Renal cortical epithelial cell (primary cell): ENCODE measurements around the gene RTN4RL2. TPM values are rescaled to one million over a fixed set of nuclear protein-coding genes. Genes with fewer than 3 reads are reported as not detected.

Experiments used
- DNase-seq: peaks from one replicate; pipeline ENCODE4 v3.0.0-alpha.2; 2011; ENCODE audit warnings: low read depth
- total RNA-seq: library from RNA; depleted of rRNA; stranded (reverse); fragments of >200 nt; gene quantifications from 2 replicates; pipeline ENCODE4 v1.2.3, GENCODE V29; 2014

The RTN4RL2 gene
- total RNA-seq, 1 donor from 2014 or later: 0.05 TPM

DNA sequence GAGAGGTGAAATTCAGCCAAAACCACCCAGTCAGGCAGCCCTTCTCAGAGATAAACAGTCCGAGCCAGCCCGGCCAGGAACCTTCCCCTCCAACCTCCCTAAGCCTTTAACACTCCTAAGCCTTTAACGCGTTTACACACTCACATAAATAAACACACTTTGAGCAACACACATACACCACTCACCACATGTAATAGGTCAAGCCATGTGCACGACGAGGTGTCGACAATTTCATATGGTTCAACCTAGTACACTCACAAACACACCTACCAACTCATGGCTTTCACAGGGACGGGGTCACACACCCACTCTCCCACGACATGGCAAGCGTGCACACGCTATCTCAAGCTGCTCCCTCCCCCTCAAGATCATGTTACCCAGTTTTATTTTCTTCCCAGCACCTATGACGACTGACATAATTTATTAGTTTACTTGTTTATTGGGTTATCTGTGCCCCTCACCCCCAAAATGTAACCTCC lies 39.7 kb downstream of the RTN4RL2 start:
- no peak for DNase-seq

DNA sequence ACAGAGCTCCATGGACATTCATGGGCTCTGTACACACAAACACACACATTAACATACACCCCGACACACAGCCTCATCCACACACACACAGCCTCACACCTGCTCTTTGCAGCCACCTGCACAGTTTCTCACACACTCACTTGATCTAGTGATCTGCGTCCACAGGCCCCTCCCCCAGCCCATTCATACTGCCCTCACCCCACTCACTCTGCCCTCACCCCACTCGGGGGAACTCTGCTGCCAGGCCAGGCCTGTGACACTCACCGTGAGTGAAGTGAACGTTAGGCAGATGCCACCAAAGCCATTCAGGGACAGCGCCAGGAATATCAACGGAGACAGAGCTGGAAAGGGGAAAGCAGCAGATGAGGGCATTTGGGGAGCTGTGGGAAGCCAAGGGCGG lies 40.2 kb downstream of the RTN4RL2 start:
- no peak for DNase-seq

DNA sequence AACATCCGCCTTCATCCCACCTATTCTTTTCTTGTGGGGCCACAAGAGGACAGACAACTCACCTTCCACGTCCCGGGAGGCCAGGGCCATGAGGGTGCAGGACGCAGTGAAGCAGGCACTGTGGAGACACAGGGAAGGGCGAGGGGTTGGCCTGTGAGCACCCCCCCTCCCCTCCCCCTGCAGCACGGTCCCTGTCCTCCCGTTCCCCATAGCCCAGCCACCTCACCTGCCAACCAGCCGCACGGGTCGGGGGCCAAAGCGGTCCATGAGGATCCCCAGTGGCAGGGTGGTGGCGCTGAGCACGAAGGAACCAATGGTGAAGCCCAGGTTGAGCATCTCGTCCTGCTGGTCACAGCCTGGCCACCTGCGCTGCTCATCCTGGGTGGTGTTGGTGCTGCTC lies 40.6 kb downstream of the RTN4RL2 start:
- DNase-seq: no peak

DNA sequence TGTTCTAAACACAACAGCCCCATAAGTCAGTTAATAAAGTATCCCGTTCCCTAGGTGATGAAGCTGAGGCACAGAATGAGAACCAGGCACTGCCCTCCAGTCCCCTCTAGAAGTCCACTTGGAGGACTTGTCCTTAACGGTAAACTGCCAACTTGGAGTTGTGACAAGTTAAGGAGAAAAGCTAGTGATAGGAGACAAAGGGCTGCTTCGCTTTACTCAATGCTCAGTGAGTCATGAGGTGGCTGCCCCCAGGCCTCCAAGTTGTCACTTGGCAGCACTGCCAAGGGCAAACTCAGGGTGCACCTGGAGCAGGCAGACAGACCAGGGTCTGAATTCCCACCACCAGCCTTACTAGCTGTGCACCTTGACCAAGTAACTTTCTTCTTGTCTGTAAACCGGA lies 41.6 kb downstream of the RTN4RL2 start:
- no peak for DNase-seq

DNA sequence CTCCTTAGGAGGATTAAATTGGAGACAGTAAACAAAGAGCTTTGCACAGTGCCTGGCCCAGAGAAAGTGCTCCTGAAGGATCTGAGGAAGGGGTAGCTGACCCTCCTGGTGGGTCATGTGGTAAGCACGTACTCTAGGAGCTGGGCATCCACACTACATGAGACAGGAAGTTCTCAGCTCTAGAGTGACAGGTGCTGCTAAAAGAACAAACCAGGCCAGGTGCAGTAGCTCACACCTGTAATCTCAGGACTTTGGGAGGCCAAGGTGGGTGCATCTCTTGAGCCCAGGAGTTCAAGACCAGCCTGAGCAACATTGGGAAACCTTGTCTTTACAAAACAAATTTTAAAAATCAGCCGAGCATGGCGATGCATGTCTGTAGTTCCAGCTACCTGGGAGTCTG lies 42.0 kb downstream of the RTN4RL2 start:
- DNase-seq: no peak

DNA sequence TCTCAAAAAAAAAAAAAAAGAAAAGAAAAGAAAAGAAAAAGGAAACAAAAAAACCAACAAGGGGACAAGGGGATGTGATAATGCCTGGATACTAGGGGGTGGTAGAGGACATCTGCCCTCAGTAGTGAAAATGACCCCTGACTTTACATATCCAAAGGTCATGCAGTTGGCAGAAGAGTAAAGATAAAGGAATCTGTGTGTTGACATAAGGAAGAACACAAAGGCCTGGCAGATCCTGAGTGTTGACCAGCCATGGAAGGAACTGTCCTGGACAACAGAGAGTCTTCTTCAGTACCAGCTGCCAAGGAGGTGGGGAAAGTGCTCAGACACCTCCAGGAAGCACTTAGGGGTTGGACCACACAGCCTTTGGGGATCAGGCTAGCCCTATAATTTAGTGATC lies 42.5 kb downstream of the RTN4RL2 start:
- DNase-seq: no peak

DNA sequence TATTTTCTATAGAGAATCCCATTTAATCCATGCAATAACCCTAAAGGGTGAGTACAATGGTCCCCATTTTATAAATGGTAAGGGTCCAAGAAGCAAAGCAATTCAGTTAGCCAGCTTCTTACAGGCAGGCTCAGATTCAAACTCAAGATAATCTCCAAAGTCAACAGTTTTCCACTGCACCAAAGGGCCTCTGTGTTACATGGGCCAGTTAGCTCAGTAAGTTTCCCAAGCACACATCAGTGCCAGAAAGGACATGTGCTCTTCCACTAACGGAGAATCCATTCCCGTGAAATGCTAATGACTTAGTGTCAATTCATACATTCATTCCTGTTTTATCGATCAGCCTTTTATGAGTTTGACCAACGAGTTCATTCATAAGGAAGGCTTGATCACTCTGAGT lies 44.2 kb downstream of the RTN4RL2 start:
- DNase-seq: no peak

DNA sequence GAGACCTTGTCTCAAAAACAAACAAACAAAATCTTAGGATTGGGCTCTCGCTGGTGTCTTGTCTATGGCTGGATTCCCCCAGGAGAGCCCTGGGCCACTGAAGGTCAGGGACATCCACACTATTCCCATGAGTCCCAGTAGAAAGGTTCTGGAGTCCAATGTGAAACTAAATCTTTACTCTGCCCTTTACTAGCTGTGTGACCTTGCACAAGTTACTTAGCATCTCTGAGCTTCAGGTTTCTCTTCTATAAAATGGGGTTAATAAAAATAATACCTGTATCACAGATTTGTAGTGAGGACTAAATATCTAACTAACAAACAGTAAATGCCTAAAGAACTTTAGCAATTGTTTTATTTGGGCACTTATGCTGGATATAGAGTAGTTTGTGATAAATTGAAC lies 46.2 kb downstream of the RTN4RL2 start:
- no peak for DNase-seq

DNA sequence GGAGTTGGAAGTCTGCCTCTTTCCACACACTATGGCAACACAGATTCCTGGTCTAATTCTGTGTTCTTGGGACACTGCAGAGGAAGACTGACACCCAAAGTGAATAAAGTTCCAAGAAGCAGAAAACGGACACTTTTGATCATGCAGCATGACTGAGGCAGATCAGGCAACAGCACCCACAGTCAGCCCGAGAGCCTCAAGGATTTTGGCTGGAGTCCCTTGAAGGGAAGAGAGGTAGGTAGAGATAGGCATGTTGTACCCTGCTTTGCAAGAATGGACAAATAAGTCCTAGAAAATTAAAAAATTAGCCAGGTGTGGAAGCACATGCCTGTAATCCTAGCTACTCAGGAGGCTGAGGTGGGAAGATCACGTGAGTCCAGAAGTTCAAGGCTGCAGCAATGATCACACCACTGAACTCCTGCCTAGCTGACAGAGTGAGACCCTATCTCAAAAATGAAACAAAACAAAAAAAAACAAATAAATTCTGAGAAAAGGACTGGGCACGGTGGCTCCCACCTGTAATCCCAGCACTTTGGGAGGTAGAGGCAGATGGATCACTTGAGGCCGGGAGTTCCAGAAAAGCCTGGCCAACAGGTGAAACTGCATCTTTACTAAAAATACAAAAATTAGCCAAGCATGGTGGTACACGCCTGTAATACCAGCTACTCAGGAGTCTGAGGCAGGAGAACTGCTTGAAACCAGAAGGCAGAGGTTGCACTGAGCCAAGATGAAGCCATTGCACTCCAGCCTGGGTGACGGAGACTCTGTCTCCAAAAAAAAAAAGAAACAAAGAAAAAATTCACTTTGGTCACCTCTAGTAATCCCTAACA lies 48.2 kb downstream of the RTN4RL2 start:
- no peak for DNase-seq

DNA sequence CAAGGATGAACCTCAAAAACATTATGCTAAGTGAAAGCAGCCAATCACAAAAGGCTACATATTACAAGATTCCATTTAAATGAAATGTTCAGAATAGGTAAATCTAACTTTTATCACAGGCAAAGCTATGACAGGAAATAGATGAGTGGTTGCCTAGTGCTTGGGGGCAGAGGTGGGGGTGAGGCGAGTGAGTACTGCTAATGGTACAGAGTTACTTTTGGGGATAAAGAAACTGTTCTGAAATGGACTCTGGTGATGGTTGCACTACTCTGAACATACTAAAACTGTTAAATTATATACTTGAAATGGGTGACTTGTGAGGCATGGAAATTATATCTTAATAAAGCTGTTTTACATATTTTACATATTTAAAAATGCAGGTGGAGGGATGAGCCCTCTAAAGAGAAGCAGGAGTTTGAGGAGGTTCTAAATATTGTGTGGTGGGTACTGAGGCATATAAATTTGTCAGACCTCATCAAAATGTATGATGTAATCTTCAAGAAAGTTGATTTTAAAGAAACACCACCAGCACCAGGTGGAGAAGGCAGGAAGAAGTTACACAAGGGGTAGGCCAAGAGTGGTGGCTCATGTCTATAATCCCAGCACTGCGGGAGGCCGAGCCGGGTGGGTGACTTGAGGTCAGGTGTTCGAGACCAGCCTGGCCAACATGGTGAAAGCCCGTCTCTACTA lies 51.6 kb downstream of the RTN4RL2 start:
- no peak for DNase-seq

DNA sequence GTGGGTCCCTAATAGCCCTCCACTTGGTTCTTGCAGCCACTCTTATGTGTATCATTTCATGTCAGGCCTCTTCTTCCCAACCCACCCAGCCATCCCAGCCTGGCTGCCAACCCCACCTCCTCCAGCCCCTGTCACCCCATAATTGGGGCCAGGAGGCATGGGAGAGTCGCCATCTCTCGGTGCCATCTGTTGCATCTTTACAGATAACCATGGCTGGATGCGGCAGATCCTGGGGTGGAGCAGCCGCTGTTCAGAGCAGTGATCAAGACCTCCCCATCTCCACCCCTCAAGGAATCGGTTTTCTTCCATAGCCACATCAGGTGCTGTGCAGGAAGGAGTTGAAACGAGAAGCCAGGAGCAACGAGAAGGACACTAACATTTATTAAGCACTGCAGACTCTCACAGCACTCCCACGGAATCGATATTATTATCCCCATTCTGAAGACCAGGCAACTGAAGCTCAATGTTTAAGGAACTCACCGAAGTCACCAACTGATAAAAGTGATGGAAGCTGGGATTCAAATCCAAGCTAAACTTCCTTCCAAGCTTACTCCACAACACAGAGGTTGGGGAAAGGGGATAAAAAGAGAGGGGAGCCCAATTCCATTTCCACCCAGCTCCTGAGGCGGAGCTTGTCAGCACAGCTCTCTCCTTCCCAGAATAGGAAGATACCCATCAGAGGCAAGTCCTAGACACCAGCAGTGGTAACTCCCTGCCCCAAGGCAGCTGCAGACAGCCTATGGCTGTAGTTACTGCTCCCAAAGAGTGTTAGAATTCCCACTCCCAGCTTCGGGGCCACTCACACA lies 52.5 kb downstream of the RTN4RL2 start:
- no peak for DNase-seq

DNA sequence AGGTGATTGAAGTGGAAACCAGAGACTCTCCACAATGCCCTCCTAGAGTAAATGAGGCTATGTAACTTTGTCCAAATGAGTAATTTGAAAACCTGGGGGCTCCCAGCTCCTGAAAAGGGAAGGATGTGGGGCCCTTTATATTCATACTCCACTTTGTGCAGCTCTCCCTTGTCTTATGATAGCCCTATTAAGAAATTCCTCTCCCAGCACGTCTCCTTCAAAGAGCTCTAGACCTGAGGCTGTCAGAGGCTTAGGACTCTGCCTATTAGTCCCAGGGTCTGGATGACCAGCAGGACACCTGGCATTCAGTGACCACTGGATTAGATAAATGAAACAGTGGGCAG lies 53.1 kb downstream of the RTN4RL2 start:
- no peak for DNase-seq

DNA sequence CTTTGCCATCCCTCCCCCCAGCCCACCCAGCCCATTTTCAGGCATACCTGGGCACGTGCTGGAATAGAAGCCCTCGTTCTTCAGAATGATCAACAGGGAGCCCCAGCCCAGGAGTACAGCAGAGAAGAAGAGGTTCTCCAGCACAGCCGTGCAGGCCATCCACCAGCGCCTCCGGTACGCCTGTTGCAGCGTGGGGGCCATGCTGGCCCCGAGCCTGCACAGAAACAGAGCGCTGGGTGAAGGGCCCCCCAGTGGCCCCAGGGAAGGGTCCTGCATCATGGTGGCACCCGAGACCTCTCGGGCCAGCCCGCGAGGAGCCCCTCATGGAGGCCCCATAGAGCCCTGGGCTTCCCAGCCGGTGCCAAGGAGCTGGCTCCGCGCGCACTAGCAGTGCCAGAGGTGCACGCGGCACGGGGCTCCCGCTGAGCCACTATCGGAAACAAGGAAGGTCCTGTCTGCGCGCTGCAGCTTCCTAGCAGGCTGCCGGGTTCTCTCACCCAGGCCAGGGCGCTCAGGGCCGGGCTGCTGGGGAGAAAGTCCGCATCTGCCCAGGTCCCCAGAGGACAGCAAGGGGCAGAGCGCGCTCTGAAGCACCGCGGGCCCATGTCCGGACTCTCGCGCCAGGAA lies 53.7 kb downstream of the RTN4RL2 start:
- no peak for DNase-seq

DNA sequence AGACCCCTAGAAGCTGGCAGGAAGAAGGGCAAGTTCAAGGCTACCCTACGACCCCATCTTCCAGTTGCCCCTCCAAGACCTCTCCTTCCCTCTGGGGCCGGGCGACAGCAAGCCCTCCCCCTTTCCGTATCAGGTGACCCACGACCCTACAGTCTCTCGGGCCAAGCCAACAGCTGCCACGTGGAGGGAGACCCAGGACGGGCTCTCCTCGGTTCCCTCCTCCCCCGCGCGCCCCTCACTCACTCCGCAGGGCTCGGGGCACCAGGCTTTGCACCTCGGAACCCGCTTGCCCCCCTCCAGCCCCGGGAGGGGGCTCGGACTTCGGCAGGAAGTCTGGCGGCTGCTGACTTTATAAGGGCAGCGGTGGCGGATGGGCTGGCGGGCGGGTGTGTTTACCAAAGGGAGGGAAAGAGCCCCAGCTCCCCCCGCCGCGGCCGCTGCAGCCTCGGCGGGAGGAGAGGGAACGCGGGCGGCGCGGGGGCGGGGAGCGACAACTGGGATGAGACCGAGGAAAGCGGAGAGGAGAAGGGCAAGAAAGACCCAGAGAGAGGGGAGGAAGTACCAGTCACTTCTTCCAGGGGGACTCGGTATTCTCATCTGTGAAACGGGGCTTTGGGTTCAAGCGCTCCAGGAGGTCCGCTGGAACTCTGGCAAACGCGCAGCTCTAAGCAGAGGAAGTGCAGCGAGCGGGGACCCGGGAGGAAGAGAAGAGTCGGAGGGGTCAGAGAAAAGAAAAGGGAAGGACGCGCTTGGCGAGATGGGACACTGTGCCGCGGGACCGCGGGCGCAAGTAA lies 54.4 kb downstream of the RTN4RL2 start:
- no peak for DNase-seq

DNA sequence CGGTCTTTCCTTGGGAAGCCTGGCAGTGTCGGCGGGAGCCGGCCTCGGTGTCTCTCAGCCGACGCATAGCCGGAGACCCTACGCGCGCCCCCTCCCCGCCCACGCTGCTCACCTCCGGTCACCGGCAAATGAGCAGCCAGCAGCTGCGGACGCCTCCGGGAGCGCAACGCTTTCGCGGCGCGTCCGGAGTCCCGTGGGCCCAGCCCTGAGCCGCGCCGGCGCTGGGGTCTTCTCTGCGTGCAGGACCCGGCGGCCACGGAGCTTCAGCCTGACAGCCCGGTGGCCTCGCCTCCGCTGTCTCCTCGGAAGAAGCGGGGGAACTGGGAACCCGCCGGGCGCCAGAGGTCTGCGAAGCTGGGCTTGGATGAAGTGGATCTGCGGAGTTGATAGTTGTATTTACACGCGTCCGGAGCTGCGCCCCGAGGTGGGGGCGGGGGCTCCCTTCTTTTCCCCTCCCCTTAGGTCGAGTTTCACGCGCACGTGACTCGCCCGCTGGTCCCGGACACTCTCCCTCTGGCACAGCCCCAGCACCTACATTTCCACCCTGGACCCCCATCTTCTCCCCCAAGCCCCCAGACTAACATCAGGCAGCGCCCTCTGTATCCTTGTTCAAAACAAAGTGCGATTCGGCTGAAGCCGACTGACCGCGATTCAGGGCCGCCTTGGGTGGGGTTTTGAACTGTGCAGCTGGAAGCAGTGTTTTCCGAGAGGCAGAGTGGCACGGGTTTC lies 55.2 kb downstream of the RTN4RL2 start, which contains the start of gene SLC43A1:
SLC43A1 (minus strand) TSS at position 371 of the 729 bp plus-strand sequence. CDS start 1,591 bp downstream, outside the sequence.
- peak; percentile 14 for DNase-seq

DNA sequence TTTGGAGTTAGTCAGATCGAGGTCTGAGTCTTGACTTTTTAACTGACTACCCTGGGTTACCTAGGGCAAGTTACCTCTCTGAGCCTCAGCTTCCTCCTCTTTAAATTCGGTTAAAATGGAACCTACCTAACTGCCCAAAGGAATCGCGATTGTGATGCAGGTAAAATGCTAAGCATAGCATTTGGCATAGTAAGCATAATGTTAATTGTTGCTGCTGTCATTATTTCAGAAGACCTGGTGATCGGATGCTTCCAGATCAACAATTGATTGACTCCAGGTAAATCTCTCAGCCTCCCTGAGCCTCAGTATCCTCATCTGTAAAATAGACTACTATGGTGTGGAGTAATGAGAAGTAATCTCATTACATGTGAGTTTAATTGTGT lies 55.7 kb downstream of the RTN4RL2 start:
- no peak for DNase-seq

DNA sequence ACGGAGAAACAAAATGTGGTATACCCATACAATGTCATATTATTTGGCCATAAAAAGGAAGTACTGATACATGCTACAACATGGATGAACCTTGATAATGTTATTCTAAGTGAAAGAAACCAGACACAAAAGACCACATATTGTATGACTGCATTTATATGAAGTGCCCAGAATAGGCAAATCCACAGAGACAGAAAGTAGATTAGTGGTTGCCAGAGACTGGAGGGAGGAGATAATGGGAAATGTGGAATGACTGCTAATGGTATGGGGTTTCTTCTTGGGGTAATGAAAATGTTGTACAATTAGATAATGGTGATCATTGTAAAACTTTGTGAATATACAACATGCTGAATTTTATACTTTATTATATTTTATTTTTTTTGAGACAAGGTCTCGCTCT lies 60.8 kb downstream of the RTN4RL2 start:
- no peak for DNase-seq

DNA sequence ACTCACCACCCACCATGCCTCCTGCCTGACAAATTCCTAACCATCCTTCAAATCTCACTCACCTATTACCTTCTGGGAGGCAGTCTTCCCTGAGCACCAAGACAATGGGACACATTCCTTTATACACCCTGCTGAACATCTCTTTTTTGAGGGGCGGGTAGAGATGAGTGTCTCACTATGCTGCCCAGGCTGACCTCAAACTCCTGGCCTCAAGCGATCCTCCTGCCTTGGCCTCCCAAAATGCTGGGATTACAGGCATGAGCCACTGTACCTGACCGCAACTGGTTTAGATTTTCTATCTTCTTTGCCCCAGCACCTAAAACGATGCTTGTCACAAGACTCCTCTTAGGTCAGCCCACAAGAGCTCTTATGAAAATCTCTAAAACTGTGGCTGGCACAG lies 63.1 kb downstream of the RTN4RL2 start:
- no peak for DNase-seq
